Amniotic stem cell (primary cell): ENCODE measurements around the gene CLN6.
"Not testable (repeated sequence)": the region's sequence is repeated elsewhere in the genome, so short reads cannot be mapped to it uniquely, and the experiment has no call there.

Experiments
- DNase-seq: peaks from one replicate; lab custom pipeline; 2025; lab: John Stamatoyannopoulos, UW

Gene CLN6

DNA sequence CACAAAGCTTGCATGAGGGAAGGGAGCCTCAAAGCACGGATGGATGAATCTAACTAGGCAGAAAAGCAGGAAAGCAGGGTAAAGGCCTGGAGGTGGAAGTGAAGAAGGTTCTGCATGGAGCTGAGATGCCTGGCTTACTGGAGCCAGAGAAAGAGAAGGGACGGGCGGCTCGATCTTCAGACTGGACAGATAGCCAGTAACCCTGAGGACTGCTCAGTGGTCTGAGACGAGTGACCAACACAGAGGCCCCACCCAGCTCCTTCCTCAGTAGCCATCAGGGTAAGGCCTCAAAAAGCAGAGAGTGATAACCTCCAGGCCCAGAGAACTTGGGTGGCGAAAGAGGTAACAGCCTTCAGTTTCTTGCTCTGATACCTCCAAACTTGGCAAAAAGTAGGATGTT, 6.4 kb downstream of the CLN6 start:
- no peak for DNase-seq

DNA sequence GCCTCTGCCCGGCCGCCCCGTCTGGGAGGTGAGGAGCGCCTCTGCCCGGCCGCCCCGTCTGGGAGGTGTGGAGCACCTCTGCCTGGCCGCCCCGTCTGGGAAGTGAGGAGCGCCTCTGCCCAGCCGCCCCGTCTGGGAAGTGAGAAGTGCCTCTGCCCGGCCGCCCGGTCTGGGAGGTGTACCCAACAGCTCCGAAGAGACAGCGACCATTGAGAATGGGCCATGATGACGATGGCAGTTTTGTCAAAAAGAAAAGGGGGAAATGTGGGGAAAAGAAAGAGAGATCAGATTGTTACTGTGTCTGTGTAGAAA, 7.1 kb downstream of the CLN6 start:
- DNase-seq = not testable (repeated sequence)

DNA sequence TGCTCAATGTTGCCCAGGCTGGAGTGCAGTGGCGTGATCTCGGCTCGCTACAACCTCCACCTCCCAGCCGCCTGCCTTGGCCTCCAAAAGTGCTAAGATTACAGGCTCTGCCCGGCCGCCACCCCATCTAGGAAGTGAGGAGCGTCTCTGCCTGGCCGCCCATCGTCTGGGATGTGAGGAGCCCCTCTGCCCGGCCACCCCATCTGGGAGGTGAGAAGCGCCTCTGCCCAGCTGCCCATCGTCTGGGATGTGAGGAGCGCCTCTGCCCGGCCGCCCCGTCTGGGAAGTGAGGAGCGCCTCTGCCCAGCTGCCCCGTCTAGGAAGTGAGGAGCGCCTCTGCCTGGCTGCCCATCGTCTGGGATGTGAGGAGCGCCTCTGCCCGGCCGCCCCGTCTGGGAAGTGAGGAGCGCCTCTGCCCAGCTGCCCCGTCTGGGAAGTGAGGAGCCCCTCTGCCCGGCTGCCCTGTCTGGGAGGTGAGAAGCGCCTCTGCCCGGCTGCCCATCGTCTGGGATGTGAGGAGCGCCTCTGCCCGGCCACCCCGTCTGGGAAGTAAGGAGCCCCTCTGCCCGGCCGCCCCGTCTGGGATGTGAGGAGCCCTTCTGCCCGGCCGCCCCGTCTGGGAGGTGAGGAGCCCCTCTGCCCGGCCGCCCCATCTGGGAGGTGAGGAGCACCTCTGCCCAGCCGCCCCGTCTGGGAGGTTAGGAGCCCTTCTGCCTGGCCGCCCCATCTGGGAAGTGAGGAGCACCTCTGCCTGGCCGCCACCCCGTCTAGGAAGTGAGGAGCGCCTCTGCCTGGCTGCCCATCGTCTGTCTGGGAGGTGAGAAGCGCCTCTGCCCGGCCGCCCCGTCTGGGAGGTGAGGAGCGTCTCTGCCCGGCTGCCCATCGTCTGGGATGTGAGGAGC, 7.7 kb downstream of the CLN6 start:
- not testable (repeated sequence) for DNase-seq

DNA sequence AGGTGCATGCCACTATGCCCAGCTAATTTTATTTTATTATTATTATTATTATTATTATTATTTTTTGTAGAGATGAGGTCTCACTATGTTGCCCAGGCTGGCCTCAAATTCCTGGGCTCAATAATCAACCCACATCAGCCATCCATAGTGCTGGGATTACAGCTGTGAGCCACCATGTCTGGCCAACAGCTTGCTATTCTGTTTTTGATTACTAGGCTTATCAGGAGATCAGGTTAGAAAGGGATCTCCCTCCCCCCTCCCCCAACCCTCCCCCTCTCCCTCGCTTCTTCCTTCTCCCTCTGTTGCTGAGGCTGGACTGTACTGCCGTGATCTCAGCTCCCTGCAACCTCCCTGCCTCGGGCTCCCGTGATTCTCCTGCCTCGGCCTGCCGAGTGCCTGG, 8.6 kb downstream of the CLN6 start:
- DNase-seq = no peak

DNA sequence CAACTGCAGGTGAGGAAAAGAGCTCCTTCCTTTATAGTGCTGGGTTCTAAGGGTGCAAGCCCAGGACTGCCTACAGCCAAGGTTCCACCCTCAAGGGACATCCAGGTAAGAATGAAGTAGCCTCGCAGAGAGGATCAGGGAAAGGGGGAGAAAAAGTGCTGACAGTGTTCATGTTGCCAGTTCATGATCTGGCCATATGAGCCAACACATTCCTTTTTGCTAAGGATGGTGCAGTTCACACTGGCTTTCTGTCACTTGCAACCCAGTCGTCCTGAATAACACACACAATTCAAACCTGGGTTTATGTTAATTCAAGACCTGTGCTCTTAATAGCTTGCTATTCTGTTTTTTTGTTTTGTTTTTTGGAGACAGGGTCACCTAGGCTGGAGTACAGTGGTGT, 9.0 kb downstream of the CLN6 start:
- DNase-seq = no peak

DNA sequence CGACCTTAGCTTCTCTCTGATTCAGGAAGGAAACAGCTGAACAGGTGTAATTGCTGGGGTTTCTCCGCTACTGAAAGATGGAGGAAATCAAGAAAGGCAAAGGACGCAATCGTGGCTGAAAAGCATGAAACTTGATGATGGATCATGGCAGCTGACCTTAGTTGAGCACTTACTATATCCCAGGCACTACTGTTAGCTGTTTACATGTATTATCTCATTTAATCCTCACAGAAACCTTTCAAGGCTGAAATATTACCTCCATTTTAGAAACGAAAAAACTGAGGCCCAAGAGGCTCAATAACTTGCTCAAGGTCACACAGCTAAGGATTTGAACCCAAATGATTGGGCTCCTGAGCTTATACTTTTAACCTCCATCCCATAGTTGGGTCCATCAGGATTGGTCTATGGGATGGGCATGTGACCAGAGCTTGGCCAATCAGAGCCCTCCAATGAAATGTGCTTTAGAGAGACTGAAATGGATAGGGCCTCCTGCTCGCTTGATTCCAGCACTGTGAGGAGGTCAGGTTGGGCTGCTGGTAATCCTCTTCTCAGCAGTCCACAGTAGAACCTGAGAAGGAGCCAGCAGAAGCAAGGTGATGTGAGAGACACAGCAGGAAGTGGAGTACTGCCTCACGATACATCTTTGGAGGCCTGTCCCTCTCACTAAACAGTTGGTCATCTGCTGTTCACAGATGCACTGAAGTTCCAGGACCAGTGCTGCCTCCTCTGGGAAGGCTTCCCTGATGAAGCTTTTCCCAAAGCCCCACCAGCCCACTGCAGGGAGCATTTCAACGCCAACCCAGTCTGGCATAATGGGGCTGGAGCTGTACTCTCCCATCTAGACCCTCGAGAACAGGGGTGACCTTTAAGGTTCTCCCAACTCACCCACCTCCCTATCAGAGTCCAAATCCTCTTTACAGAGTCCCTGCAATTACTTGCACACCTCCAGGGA, 10.4 kb downstream of the CLN6 start:
- no peak for DNase-seq

DNA sequence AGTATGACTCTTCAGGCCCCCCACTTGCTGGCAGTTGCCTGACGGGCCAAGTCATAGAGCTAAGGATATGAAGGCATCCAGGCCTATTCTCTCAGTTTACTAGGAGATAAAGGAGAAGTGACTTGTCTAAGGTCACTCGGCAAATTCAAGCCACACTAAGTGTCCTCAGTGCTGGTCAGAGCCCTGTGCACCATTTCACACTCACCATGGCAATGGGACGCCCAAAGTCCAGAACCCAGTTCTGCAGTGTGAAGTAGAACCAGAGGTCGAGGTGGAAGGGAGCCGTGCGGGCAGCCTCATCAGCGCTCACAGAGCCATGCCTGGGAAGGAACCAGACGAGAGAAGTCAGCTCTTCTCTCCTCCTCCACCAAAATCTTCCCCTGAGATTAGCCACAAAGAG, 11.2 kb downstream of the CLN6 start:
- DNase-seq = no peak

DNA sequence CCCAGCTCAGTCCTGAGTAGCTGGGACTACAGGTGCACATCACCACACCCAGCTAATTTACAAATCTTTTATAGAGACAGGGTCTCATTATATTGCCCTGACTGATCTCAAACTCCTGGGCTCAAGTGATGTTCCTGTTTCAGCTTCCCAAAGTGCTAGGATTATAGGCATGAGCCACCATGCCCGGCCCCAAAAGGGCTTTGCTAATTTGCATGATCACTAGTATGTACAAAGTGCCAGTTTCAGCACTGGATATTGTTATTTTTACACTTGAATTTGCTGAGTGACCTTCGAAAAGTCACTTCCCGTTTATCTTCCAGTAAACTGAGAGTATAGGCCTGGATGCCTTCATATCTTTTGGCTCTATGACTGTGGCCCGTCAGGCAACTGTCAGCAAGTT, 12.2 kb downstream of the CLN6 start:
- DNase-seq = no peak

DNA sequence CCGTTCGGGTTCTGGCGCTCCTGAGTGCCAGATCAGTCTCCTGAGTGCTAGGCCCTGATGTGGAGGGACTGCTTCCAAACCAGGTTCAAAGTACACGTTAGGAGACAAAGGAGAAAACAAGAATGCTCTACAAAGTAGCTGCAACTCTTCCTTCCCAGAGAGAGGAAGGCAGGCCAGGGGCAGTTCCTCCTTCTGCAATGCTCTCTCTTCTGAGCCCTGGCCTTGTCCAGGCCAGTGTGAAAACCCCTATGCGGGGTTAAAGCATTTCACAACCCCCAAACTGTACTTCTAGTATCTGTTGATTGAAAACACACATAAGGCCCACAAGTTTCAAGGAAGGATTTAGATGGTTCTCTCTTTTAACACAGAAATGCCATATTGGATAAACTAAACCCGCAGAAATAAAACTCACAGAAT, 14.7 kb downstream of the CLN6 start:
- DNase-seq = no peak

DNA sequence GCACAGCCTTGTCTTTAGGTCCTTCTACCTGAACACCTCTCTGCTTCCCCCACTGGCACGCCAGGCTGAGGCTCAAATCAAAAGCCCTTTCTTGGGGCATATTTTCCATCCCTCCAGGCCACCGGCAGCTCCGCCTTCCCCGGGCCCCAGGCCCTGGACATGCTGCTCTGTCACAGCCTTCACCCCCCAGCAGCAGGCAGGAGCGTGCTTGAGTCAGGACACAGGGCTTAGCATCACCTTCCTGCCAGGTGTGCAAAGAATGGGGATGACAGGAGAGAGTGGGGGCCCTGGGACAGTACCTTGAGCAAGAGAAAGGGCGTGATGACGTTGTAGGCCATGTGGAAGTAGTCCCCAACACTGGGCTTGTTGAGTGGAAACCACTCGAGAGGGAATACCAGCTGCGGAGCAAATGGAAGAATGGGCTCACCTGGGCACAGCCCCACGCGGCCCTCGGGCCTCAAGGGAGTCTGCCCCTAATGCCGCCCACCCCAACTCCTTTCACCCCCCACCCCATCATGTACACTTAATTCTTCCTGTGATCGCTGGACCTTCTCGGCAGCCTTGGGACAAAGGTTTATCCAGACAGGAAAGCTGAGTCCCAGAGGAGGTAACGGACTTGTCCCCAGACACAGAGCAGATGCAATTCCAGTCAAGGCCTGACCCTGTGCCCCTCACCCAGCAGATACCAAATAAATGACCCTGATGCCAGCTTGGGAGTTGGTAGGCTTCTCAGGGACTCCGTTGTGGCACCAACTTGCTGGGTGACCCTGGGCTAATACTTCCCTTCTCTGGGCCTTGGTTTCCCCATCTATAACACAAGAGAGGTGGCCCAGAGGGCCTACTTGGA, 15.3 kb downstream of the CLN6 start:
- no peak for DNase-seq

DNA sequence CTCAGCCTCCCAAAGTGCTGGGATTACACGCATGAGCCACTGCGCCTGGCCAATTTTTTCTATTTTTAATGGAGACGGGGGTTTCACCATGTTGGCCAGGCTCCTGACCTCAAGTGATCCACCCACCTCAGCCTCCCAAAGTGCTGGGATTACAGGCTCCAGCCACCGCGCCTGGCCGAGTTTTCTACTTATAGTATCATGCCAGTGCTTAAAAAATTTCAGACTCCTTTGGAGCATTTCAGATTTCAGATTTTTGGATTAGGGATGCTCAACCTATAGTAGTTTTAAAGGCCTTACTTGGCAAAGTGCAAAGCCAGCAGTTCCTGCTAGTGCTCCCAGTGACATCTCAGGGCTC, 16.1 kb downstream of the CLN6 start:
- not testable (repeated sequence) for DNase-seq

DNA sequence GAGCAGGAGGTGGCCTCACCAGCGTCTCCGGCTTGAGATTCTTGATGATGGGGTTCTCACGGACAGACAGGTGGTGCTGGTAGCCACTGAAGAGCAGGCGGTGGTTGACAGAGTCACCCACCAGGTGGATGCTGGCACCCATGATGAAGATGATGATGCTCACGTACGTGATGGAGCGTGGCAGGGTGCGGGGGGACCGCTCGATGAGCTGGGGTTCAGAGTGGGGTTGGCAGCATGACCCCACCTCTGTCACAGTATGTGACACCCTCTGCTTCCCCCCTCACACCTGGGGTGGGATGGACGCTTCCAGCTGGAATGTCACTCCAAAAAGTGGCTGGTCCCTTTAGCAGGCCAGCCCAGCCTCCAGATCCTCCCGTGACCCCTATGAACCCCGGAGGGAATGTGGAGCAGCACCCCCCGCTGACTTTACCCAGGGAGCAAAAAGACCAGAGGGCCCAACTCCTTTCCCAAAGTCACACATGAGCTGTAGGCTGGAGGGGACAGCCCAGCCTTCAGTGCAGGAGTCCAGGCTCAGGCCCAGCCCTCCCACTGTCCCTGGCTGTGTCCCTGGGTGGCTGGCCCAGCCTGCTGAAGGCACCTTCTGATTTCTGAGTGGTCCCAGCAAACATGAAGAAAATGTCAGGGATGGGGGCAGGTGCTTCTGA, 17.7 kb downstream of the CLN6 start:
- no peak for DNase-seq

DNA sequence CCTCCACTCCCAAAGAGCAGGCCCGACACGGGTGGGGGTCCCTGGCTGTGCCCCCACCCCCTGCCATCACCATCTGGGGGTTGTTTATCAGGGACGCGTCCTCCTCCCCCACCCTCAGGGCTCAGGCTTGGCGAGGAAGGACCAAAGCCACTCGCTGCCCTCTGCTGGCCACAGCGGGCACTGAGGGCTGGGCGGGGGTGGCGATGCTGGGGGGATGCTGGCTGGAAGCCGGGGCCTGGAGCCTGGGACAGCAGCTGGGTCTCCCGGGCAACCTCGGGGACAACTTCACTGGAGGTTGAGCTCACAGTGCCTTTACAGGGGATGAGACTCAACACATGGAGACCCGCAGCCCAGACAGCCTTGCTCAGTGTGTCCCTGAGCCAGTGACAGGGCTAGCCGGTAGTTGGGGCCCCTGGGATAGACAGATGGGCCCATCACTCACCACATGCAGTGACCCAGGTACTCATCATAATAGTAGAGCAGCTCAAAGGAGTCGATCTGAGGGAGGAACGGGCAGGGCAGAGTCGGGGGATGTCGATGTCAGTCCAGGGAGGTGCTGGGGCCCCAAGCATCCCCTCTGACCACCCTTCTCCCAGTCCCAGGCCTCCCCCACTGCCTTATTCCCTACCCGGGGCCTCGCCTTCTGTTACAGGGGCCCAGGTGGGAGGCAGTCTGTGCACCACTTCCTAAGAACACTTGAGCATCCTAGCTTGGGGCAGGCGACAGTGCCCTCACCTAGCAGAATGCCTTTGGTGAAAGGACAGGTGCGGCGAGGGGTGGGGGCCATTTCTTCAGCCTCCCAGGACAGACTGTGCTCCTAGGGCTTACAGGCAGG, 18.5 kb downstream of the CLN6 start:
- peak; percentile 12 for DNase-seq

DNA sequence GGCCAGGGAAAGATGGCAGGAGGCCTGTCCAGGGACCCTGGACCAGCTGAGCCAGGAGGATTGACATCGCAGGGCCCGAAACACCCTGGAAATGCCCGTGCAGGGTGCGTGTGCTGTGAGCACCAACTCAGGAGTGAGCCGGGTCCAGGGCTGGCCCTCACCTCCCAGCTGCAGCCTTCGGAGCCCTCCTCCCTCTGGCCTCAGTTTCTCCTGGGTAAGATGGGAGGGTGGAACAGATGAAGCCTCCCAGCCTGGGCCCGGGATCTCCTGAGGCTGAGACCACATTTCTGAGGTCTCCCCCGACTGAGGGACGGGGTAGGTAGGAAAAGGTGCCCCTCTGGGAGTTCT, 19.1 kb downstream of the CLN6 start:
- DNase-seq = no peak

DNA sequence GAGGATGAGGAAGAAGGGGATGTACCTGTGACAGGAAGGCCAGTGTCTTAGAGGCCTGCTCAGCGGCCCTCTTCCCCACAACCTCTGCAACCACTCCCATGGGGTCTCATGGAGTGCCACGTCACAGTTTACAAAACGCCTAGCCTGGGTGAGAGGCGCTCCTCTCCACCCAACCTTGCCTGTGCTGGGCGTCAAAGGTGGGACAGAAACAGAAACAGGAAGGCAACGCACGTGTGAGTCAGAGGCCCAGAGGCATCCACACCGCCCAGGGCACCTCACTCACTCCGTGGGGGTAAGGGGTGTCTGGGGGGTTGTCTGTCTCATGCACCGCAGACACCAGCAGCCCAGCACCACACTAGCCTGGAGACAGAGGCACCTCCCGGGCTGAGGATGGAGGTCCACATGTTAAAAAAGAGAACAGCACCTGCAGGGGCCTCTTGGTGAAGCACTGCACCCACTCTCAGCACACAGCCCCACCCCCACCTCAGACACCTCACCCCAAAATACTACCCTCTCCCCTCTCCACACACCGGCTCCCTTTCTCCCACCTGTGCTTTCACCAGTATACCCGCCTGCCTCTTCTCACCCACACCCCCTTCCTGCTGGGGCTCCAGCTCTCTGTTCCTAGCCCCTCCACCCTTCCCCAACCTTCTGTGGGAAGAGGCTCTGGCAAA, 19.7 kb downstream of the CLN6 start:
- no peak for DNase-seq

DNA sequence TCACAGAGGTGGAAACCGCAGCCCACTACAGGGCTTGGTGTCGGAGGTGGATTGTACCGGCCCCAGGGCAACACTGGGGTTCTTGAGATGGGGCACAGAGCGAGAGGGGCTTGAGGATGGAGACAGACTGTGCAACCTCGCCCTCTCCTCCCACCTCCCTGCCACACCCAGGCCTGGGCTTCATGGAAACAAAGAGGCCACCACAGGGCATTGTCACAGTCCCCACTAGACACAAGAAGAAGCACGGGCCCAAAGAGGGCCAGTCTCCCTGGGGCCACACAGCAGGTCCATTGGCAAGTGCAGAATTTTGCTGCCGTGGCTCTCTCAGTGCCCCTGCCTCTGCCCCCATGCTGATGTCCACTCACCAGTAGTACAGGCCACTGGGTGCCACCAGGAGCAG, 20.3 kb downstream of the CLN6 start:
- no peak for DNase-seq

DNA sequence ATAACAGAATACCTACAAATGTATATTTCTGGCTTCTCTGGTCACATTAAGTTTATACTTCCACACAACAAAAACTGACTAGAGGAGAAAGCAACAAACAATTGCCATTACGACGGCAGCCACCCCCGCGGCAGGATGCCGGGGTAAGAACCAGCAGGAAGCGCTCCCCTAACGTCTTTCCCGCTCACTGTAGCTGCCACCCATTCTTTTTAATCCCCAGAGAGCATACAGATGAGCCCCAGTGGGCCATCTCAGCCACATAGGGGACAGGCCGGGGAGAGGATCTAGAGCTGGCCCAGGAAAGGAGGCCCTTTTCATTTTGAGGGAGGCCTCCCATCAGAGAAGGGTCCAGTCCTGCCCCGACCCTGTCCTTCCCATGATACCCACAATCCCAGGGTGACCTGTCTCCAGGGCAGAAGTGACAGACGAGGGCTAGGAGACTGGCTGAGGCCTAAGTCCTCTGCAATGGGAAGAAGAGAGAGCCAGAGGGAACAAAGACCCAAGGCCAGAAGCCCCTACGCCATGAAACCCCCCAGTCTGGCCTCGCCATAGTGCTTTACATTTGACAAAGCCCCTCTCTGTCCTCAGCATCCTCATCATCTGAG, 20.8 kb downstream of the CLN6 start:
- no peak for DNase-seq

DNA sequence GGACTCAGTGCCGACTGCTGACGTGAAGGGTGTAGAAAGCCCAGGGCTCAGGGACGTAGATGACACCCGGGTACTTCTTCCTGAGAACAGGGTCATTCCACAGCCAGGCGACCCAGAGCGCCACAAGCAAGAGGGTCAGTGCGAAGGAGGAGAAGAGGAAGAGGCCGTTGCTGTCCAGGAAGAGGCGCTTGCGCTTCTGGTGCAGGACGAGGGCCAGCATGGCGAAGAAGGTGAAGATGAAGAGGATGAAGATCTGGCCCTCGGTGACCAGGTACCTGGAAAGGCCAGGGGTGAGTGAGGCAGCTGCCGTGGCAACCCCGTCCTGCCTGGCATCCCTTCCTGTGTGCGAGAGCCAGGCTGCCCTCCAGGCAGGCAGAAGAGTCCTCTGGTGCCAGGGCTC, 21.4 kb downstream of the CLN6 start:
- DNase-seq = no peak

DNA sequence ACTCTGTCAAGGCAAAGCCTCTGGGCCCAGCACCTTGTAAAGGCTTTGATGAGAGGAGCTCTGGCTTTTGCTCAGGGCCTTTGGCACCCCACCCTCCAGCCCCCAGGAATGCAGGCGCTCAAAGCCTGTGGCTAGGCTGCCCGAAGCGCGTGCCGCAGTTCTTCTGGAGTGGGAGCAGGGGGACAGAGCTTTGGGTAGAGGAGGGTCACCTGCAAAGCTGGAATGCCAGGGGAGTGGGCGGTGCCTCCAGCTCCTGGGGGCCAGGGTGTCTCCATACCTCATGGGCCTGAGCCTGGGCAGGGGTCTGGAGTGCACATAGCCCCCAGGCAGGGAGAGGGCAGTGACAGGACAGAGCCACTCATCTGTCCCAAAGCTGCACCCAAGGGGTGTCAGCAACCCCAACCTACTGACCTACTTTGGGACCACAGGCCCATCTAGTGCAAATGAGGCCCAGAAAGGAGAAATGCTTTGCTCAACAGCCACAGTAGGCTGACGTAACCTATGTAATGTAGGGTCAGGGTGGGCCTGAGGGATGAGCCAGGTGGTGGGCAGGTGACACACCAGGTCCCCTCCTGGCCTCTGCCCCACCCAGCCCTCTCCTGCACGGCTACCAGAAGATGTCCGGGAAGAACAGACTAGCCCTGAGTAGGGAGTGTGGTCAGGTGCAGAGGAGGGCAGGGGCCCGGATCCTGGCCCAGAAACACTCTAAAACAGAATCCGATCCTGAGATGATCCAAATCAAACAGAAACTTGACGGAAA, 22.2 kb downstream of the CLN6 start:
- DNase-seq = no peak
